RPMI7951 (cell line): ENCODE measurements around the gene PTGES3L. TPM values are rescaled to one million over a fixed set of nuclear protein-coding genes. Genes with fewer than 3 reads are reported as not detected.
"Not testable (repeated sequence)": the region's sequence is repeated elsewhere in the genome, so short reads cannot be mapped to it uniquely, and the experiment has no call there.

Source experiments
- DNase-seq: peaks from one replicate; pipeline ENCODE4 v3.0.0-alpha.2; 2012; ENCODE audit warnings: low read depth
- total RNA-seq: library from RNA; depleted of rRNA; stranded (reverse); fragments of >200 nt; shearing (Covaris generic); gene quantifications from 2 replicates; pipeline ENCODE4 v1.2.3, GENCODE V29; 2014; rRNA removed

PTGES3L gene
- total RNA-seq, 1 experiment from 2014 or later = 2.3 TPM

- DNase-seq = not testable (repeated sequence)
Measured at GRCh38 chr17:42919522-42920077, 60.3 kb downstream of the PTGES3L start.

- DNase-seq = no peak
Measured at GRCh38 chr17:42918902-42919521, 60.9 kb downstream of the PTGES3L start.

Other genes starting within 250 kb of the PTGES3L start
- 8.5 and 9.7 TPM in 2 replicates for gene EZH1, start 235.0 kb downstream of the PTGES3L start, total RNA-seq
- gene RAMP2, start 218.9 kb downstream of the PTGES3L start, total RNA-seq = 1.4 and 2.4 TPM in 2 replicates
- gene VPS25, start 206.6 kb downstream of the PTGES3L start, total RNA-seq = 106 and 117 TPM in 2 replicates
- gene WNK4, start 199.5 kb downstream of the PTGES3L start, total RNA-seq = 0.20 and 0.24 TPM in 2 replicates
- gene COA3, start 181.4 kb downstream of the PTGES3L start, total RNA-seq = 102 and 119 TPM in 2 replicates
- gene CNTD1, start 181.2 kb downstream of the PTGES3L start, total RNA-seq = 0.98 and 1.1 TPM in 2 replicates
- 65.8 and 75.1 TPM in 2 replicates for gene BECN1, start 155.8 kb downstream of the PTGES3L start, total RNA-seq
- 74.4 and 96.1 TPM in 2 replicates for gene PSME3, start 146.7 kb downstream of the PTGES3L start, total RNA-seq
- gene AOC2, start 135.5 kb downstream of the PTGES3L start, total RNA-seq = 0.10 and 0.36 TPM in 2 replicates
- 0.10 TPM in 1 of 2 replicates, not detected in the other for gene AOC3, start 128.9 kb downstream of the PTGES3L start, total RNA-seq
- not detected in 2 replicates for gene G6PC1, start 79.3 kb downstream of the PTGES3L start, total RNA-seq
- 20.3 and 22.7 TPM in 2 replicates for gene AARSD1, start 15.6 kb downstream of the PTGES3L start, total RNA-seq
- gene RUNDC1, start 485 bp upstream of the PTGES3L start, total RNA-seq = 4.7 and 5.0 TPM in 2 replicates
- 1,798 and 1,894 TPM in 2 replicates for gene RPL27, start 18.3 kb upstream of the PTGES3L start, total RNA-seq
- gene IFI35, start 26.7 kb upstream of the PTGES3L start, total RNA-seq = 26.7 and 43.8 TPM in 2 replicates
- 97.0 and 112 TPM in 2 replicates for gene VAT1, start 42.3 kb upstream of the PTGES3L start, total RNA-seq
- gene RND2, start 45.2 kb upstream of the PTGES3L start, total RNA-seq = not detected in 2 replicates
- 34.2 and 34.6 TPM in 2 replicates for gene BRCA1, start 145.3 kb upstream of the PTGES3L start, total RNA-seq
- gene NBR1, start 191.1 kb upstream of the PTGES3L start, total RNA-seq = 44.7 and 52.4 TPM in 2 replicates
- gene TMEM106A, start 231.8 kb upstream of the PTGES3L start, total RNA-seq = 3.4 and 4.9 TPM in 2 replicates
- not detected in 2 replicates for gene CCDC200, start 248.5 kb upstream of the PTGES3L start, total RNA-seq